HepG2 (cell line): ENCODE results near the gene SLC66A3. TPM values are rescaled to one million over a fixed set of nuclear protein-coding genes. Genes with fewer than 3 reads are reported as not detected.
A peak's percentile ranks its signal among the peaks of the same experiment; 100 is the strongest.

Source experiments
- CBX2 ChIP-seq, 2 experiments: fragments of 200-600 bp in 1 of 2; sonication (generic); formaldehyde crosslinking in 1 of 2; IDR thresholded peaks; 2 replicates each; pipeline versions ENCODE4 v1.7.0 to v1.8.1; 2018 to 2022; ENCODE audit warnings: low read depth in 2 of 2, low read length in 1 of 2, mild to moderate bottlenecking in 1 of 2, missing genetic modification reagents in 1 of 2
- DMTF1 ChIP-seq: sonication (generic); formaldehyde crosslinking; IDR thresholded peaks from 2 replicates; pipeline ENCODE4 v1.4.0; 2020; ENCODE audit warnings: mild to moderate bottlenecking, missing genetic modification reagents
- ELF4 ChIP-seq: sonication (generic); formaldehyde crosslinking; IDR thresholded peaks from 2 replicates; pipeline ENCODE4 v1.5.0; 2020; ENCODE audit warnings: missing genetic modification reagents, mild to moderate bottlenecking, moderate library complexity, borderline replicate concordance
- GMEB1 ChIP-seq: sonication (generic); formaldehyde crosslinking; IDR thresholded peaks from 2 replicates; pipeline ENCODE4 v1.5.1; 2020; ENCODE audit warnings: missing genetic modification reagents, mild to moderate bottlenecking, borderline replicate concordance
- HINFP ChIP-seq: sonication (generic); formaldehyde crosslinking; IDR thresholded peaks from 2 replicates; pipeline ENCODE4 v1.4.0; 2020; ENCODE audit warnings: low read depth, mild to moderate bottlenecking, missing genetic modification reagents
- HMGA1 ChIP-seq: sonication (generic); formaldehyde crosslinking; conservative IDR thresholded peaks from 2 replicates; pipeline ENCODE4 v1.4.0; 2020; ENCODE audit warnings: missing genetic modification reagents
- ISL2 ChIP-seq: sonication (generic); formaldehyde crosslinking; IDR thresholded peaks from 2 replicates; pipeline ENCODE4 v1.5.0; 2020; ENCODE audit warnings: missing genetic modification reagents
- KLF13 ChIP-seq: sonication (generic); formaldehyde crosslinking; IDR thresholded peaks from 2 replicates; pipeline ENCODE4 v1.4.0; 2020; ENCODE audit warnings: mild to moderate bottlenecking, missing genetic modification reagents
- PRMT3 ChIP-seq: sonication (generic); formaldehyde crosslinking; IDR thresholded peaks from 2 replicates; pipeline ENCODE4 v1.8.1; 2022; ENCODE audit warnings: low read depth, mild to moderate bottlenecking, moderate library complexity, missing genetic modification reagents, borderline replicate concordance
- SOX6 ChIP-seq, 2 experiments: fragments of 450-650 bp in 1 of 2; sonication (generic) in 1 of 2; formaldehyde crosslinking in 1 of 2; IDR thresholded peaks; 2 replicates each; pipeline versions ENCODE4 v1.4.0 to v1.6.1; 2017 to 2020; ENCODE audit warnings: antibody characterized with exemption in 1 of 2, mild to moderate bottlenecking in 1 of 2, missing genetic modification reagents in 1 of 2
- ZBTB25 ChIP-seq: IDR thresholded peaks from 2 replicates; pipeline ENCODE4 v1.6.1; 2018; ENCODE audit warnings: missing genetic modification reagents
- ZBTB7A ChIP-seq: sonication (generic); formaldehyde crosslinking; IDR thresholded peaks from 2 replicates; pipeline ENCODE4 v1.8.0; 2022; ENCODE audit warnings: mild to moderate bottlenecking, missing genetic modification reagents
- ZNF598 ChIP-seq: sonication (generic); formaldehyde crosslinking; IDR thresholded peaks from 2 replicates; pipeline ENCODE4 v1.5.1; 2020; ENCODE audit warnings: mild to moderate bottlenecking, missing genetic modification reagents, borderline replicate concordance
- ZNF674 ChIP-seq: sonication (generic); formaldehyde crosslinking; IDR thresholded peaks from 2 replicates; pipeline ENCODE4 v1.5.0; 2020; ENCODE audit warnings: low read depth, mild to moderate bottlenecking, missing genetic modification reagents
- ZNF687 ChIP-seq: sonication (generic); formaldehyde crosslinking; IDR thresholded peaks from 2 replicates; pipeline ENCODE4 v1.5.1; 2020; ENCODE audit warnings: mild to moderate bottlenecking, missing genetic modification reagents, moderate library complexity
- polyA plus RNA-seq, 8 experiments: library from polyadenylated mRNA; depleted of rRNA in 3 of 8; stranded (reverse) in 7 of 8; unstranded in 1 of 8; fragments of >200 nt; fragmentation: Illumina TruSeq in 4 of 8; extraction: Trizol in 4 of 8; gene quantifications; 2 replicates each; pipeline versions ENCODE4 v1.2.1 to v1.2.3, GENCODE V29; 2011 to 2016; ENCODE audit warnings: low read depth in 4 of 8, missing spikeins in 1 of 8, mixed read lengths in 1 of 8; ENCODE audit not compliant: insufficient read depth in 1 of 8
- total RNA-seq, 5 experiments: library from RNA; depleted of rRNA; stranded (reverse); fragments of >200 nt; fragmentation: Illumina TruSeq; extraction: Trizol; gene quantifications; 2 replicates each; pipeline ENCODE4 v1.2.3, GENCODE V29; 2016; ENCODE audit warnings: low read depth in 1 of 5

SLC66A3 gene
- total and polyA plus RNA-seq, 2 of the 13 experiments (the other 11 are each of a cell fraction or from before 2014, with no cell fraction given): 2.2 to 3.7 TPM

GRCh38 chr2:11155381-11156035, at the start of gene SLC66A3 (continued):
- peak; percentile 89 for TF ChIP-seq ZNF687
- TF ChIP-seq GMEB1 (CRISPR knock-in tag): peak; percentile 42; the same call in 1 of the 2 replicates
- TF ChIP-seq CBX2 (IDR thresholded peaks at IDR 0.05; ENCODE audit: low read depth, low read length): no peak
- TF ChIP-seq CBX2 (CRISPR knock-in tag; IDR thresholded peaks at IDR 0.05; ENCODE audit: low read depth): 0 out of 2 replicates have a peak, but pooled peaks have one; percentile 19
- TF ChIP-seq ZNF674 (CRISPR knock-in tag): peak; percentile 81; the same call in 1 of the 2 replicates
- peak; percentile 90 for TF ChIP-seq KLF13 (CRISPR knock-in tag)
- peak; percentile 58; the same call in 1 of the 2 replicates for TF ChIP-seq ZBTB25 (CRISPR knock-in tag)
- no peak for TF ChIP-seq HMGA1 (CRISPR knock-in tag)
- TF ChIP-seq PRMT3 (CRISPR knock-in tag): peak; percentile 30; the same call in 1 of the 2 replicates
- no peak for TF ChIP-seq ZNF598 (CRISPR knock-in tag)
- TF ChIP-seq ZBTB7A (CRISPR knock-in tag): no peak
- 0 out of 2 replicates have a peak, but pooled peaks have one; percentile 20 for TF ChIP-seq HINFP (CRISPR knock-in tag)
- peak; percentile 48 for TF ChIP-seq ISL2 (CRISPR knock-in tag)
- TF ChIP-seq DMTF1: no peak
- TF ChIP-seq SOX6 (IDR thresholded peaks at IDR 0.05): no peak
- 0 out of 2 replicates have a peak, but pooled peaks have one; percentile 45 for TF ChIP-seq SOX6 (CRISPR knock-in tag; IDR thresholded peaks at IDR 0.05)
- peak; percentile 44; the same call in 1 of the 2 replicates for TF ChIP-seq ELF4 (CRISPR knock-in tag)
